ENCODE results near the gene NXPH1.

NXPH1 gene

GRCh38 chr7:8441106-8441965, 7.9 kb downstream of the NXPH1 start:
- no peaks in the 10 kb centered on the region for H3K36me3 ChIP-seq (ENCODE audit: control insufficient read depth, insufficient read depth, low read length)
- H3K27me3 ChIP-seq (ENCODE audit: control insufficient read depth, insufficient read depth, low read length): peaks cover 77% of the 10 kb centered on the region
- no peak overlapping the region for H3K4me3 ChIP-seq (ENCODE audit: low read length)
- H3K4me1 ChIP-seq (ENCODE audit: control insufficient read depth, insufficient read depth, low read length): peaks cover 5% of the 10 kb centered on the region
- H3K9ac ChIP-seq (ENCODE audit: low read length): no peak overlapping the region
- H3K9me3 ChIP-seq (ENCODE audit: control insufficient read depth, low read length): no peaks in the 10 kb centered on the region

- Histone ChIP-seq H3K27me3 (ENCODE audit: control insufficient read depth, insufficient read depth, low read length) (peaks cover 68% of the 10 kb centered on the region), H3K36me3 (ENCODE audit: control insufficient read depth, insufficient read depth, low read length) (no peaks in the 10 kb centered on the region), H3K9ac (ENCODE audit: low read length) (no peak overlapping the region), H3K9me3 (ENCODE audit: control insufficient read depth, low read length) (no peaks in the 10 kb centered on the region), H3K4me3 (ENCODE audit: low read length) (no peak overlapping the region), H3K4me1 (ENCODE audit: control insufficient read depth, insufficient read depth, low read length) (peaks cover 5% of the 10 kb centered on the region)
Observed at GRCh38 chr7:8442051-8442813, 8.8 kb downstream of the NXPH1 start.

- Histone ChIP-seq H3K4me1 (ENCODE audit: control insufficient read depth, insufficient read depth, low read length) (peaks cover 5% of the 10 kb centered on the region), H3K36me3 (ENCODE audit: control insufficient read depth, insufficient read depth, low read length) (no peaks in the 10 kb centered on the region), H3K4me3 (ENCODE audit: low read length) (no peak overlapping the region), H3K9ac (ENCODE audit: low read length) (no peak overlapping the region), H3K9me3 (ENCODE audit: control insufficient read depth, low read length) (no peaks in the 10 kb centered on the region), H3K27me3 (ENCODE audit: control insufficient read depth, insufficient read depth, low read length) (peaks cover 62% of the 10 kb centered on the region)
Observed at GRCh38 chr7:8442814-8443304, 9.4 kb downstream of the NXPH1 start.

- Histone ChIP-seq H3K36me3 (ENCODE audit: control insufficient read depth, insufficient read depth, low read length) (no peaks in the 10 kb centered on the region), H3K4me1 (ENCODE audit: control insufficient read depth, insufficient read depth, low read length) (peaks cover 5% of the 10 kb centered on the region), H3K27me3 (ENCODE audit: control insufficient read depth, insufficient read depth, low read length) (peaks cover 61% of the 10 kb centered on the region), H3K4me3 (ENCODE audit: low read length) (no peak overlapping the region), H3K9ac (ENCODE audit: low read length) (no peak overlapping the region), H3K9me3 (ENCODE audit: control insufficient read depth, low read length) (no peaks in the 10 kb centered on the region)
Observed at GRCh38 chr7:8443576-8444467, 10.4 kb downstream of the NXPH1 start.

GRCh38 chr7:8444468-8444769, 11.0 kb downstream of the NXPH1 start:
- Histone ChIP-seq H3K4me1 (ENCODE audit: control insufficient read depth, insufficient read depth, low read length) (peaks cover 5% of the 10 kb centered on the region), H3K4me3 (ENCODE audit: low read length) (no peak overlapping the region), H3K27me3 (ENCODE audit: control insufficient read depth, insufficient read depth, low read length) (peaks cover 57% of the 10 kb centered on the region), H3K9ac (ENCODE audit: low read length) (no peak overlapping the region), H3K36me3 (ENCODE audit: control insufficient read depth, insufficient read depth, low read length) (no peaks in the 10 kb centered on the region), H3K9me3 (ENCODE audit: control insufficient read depth, low read length) (no peaks in the 10 kb centered on the region)

DNA sequence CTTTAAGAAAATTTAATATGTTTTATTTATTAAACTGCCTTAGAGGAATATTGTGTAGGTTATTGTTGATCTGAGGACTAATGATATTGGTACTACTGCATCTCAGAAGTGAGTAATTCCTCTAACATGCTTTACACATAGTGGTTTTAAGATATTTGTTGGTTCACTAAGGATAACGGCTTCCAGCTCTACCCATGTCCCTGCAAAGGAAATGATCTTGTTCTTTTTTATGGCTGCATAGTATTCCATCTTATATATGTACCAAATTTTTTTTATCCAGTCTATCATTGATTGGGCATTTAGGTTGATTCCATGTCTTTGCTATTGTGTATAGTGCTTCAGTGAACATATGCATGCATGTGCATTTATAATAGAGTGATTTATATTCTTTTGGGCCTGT, 20.1 kb downstream of the NXPH1 start:
- H3K9me3 ChIP-seq (ENCODE audit: control insufficient read depth, low read length): no peaks in the 10 kb centered on the region
- H3K36me3 ChIP-seq (ENCODE audit: control insufficient read depth, insufficient read depth, low read length): no peaks in the 10 kb centered on the region
- no peaks in the 10 kb centered on the region for H3K27me3 ChIP-seq (ENCODE audit: control insufficient read depth, insufficient read depth, low read length)
- no peak overlapping the region for H3K9ac ChIP-seq (ENCODE audit: low read length)
- H3K4me3 ChIP-seq (ENCODE audit: low read length): no peak overlapping the region
- H3K4me1 ChIP-seq (ENCODE audit: control insufficient read depth, insufficient read depth, low read length): no peaks in the 10 kb centered on the region

DNA sequence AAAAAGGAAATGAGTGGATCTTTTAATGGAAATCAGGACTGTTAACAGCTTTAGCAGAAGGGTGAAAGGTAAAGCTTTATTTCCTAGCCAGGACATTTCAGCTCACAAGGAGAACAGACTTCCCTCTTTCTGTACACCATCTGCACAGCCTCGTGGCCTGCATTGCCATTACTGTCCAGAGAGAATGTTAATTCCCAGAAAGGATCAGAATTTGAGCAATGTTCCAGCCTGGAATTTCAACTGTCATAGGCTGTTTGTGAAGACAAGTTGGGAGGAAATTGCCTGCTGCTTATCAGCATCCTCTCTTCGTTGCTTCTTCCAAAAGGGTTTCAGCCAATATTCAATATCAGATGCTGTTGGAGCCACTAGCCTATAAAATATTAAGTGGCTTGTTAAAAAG, 22.0 kb downstream of the NXPH1 start:
- no peaks in the 10 kb centered on the region for H3K36me3 ChIP-seq (ENCODE audit: control insufficient read depth, insufficient read depth, low read length)
- H3K4me3 ChIP-seq (ENCODE audit: low read length): no peak overlapping the region
- H3K27me3 ChIP-seq (ENCODE audit: control insufficient read depth, insufficient read depth, low read length): no peaks in the 10 kb centered on the region
- H3K9me3 ChIP-seq (ENCODE audit: control insufficient read depth, low read length): no peaks in the 10 kb centered on the region
- no peak overlapping the region for H3K9ac ChIP-seq (ENCODE audit: low read length)
- no peaks in the 10 kb centered on the region for H3K4me1 ChIP-seq (ENCODE audit: control insufficient read depth, insufficient read depth, low read length)

DNA sequence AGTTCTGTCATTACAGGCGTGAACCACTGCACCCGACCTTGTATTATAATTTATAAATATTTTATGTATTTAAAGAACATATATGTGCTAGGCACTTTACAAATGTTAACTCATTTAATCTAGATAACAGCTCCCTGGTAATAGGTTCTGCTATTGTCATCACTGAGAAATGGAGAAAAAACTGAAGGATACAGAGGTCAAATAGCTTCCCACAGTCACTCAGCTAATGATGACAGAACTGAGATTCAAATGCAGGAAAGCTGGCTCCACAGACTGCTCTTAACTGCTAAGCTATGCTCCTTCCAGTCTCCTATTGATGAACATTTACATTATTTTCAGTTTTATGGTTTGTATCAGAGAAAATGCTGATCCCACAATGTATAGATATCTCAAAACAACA, 28.9 kb downstream of the NXPH1 start:
- Histone ChIP-seq H3K4me1 (ENCODE audit: control insufficient read depth, insufficient read depth, low read length) (no peaks in the 10 kb centered on the region), H3K9me3 (ENCODE audit: control insufficient read depth, low read length) (no peaks in the 10 kb centered on the region)

DNA sequence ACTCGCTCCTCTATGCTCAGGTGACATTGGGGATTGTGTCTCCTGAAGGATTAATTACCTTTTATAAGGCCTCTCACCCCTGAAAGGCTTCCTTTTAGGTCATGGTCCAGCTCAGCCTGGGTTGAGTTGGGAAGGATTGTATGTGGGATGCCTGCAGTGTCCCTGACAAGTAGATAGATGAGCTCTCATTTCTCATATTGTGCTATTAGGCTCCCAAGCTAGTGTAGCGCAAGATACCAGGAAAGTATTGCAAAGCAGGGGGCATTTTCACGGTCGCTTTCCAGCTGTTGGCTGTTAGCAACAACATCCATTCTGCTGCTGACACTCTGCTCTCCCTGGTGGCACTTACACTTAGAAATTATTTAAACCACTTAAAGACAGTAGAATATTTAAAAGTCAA, 31.9 kb downstream of the NXPH1 start:
- Histone ChIP-seq H3K4me1 (ENCODE audit: control insufficient read depth, insufficient read depth, low read length) (no peaks in the 10 kb centered on the region), H3K9me3 (ENCODE audit: control insufficient read depth, low read length) (no peaks in the 10 kb centered on the region), H3K36me3 (ENCODE audit: control insufficient read depth, insufficient read depth, low read length) (no peaks in the 10 kb centered on the region), H3K4me3 (ENCODE audit: low read length) (no peak overlapping the region), H3K9ac (ENCODE audit: low read length) (no peak overlapping the region), H3K27me3 (ENCODE audit: control insufficient read depth, insufficient read depth, low read length) (no peaks in the 10 kb centered on the region)

More for the DNA sequence above, 28.9 kb downstream of the NXPH1 start:
- no peaks in the 10 kb centered on the region for H3K36me3 ChIP-seq (ENCODE audit: control insufficient read depth, insufficient read depth, low read length)
- H3K9ac ChIP-seq (ENCODE audit: low read length): no peak overlapping the region
- H3K27me3 ChIP-seq (ENCODE audit: control insufficient read depth, insufficient read depth, low read length): no peaks in the 10 kb centered on the region
- no peak overlapping the region for H3K4me3 ChIP-seq (ENCODE audit: low read length)

DNA sequence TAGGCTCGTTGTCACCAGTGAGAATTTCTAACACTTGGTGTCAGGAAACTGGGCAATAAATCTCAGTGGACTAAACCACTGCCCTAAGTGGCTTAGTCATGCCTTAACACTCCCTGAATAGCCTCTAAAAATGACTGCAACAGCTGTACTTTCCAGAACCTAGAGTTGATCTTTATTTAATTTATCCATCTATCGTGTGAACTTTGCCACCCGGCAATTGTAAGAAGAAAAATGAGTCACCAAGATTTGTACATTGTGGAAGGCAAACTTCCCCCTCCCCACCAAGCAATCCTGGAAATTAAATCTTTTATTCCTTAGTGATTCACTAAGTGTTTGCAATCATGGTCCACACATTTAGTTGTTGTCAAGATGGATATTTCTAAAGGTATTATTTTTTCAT, 47.1 kb downstream of the NXPH1 start:
- no peaks in the 10 kb centered on the region for H3K9me3 ChIP-seq (ENCODE audit: control insufficient read depth, low read length)
- H3K4me1 ChIP-seq (ENCODE audit: control insufficient read depth, insufficient read depth, low read length): no peaks in the 10 kb centered on the region
- no peaks in the 10 kb centered on the region for H3K36me3 ChIP-seq (ENCODE audit: control insufficient read depth, insufficient read depth, low read length)
- H3K27me3 ChIP-seq (ENCODE audit: control insufficient read depth, insufficient read depth, low read length): no peaks in the 10 kb centered on the region
- no peak overlapping the region for H3K4me3 ChIP-seq (ENCODE audit: low read length)
- H3K9ac ChIP-seq (ENCODE audit: low read length): no peak overlapping the region

DNA sequence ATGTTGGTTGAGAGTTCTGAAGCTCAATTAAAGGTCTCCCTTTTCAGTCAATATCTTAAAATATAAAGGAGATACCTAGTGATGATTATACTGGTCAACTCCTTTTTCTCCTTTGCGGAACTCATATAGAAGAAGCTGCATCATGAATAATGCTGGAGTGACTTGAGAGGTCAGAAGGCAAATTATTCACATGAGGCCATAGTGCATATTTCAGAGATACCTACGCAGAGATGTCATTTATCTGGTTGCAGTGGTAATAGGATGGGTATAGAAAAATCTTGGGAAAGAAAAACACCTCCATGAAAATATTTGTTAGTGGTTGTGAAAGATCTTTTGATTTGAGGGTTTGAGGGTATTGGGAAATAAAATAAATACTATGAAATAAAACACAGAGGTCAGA, 47.7 kb downstream of the NXPH1 start:
- H3K9me3 ChIP-seq (ENCODE audit: control insufficient read depth, low read length): no peaks in the 10 kb centered on the region

More for the DNA sequence above, 47.7 kb downstream of the NXPH1 start:
- Histone ChIP-seq H3K36me3 (ENCODE audit: control insufficient read depth, insufficient read depth, low read length) (no peaks in the 10 kb centered on the region), H3K9ac (ENCODE audit: low read length) (no peak overlapping the region), H3K27me3 (ENCODE audit: control insufficient read depth, insufficient read depth, low read length) (no peaks in the 10 kb centered on the region), H3K4me1 (ENCODE audit: control insufficient read depth, insufficient read depth, low read length) (no peaks in the 10 kb centered on the region), H3K4me3 (ENCODE audit: low read length) (no peak overlapping the region)

Measured in mucosa of stomach (tissue), 1 donor.